ENCODE measurements around the gene GUCY2F.

The GUCY2F gene

GRCh38 chrX:109508915-109509314, 27.0 kb upstream of the GUCY2F start:
- Histone ChIP-seq H2AFZ (ENCODE audit: low read depth, low read length, severe bottlenecking) (no peak overlapping the region), H3K27me3 (ENCODE audit: low read length) (no peaks in the 10 kb centered on the region)
- no peak for TF ChIP-seq EZH2phosphoT487 (conservative IDR thresholded peaks at IDR 0.05; ENCODE audit: low read length)
- TF ChIP-seq CTCF (IDR thresholded peaks at IDR 0.05; ENCODE audit: insufficient read depth, low read length, poor library complexity, severe bottlenecking) = no peak

DNA sequence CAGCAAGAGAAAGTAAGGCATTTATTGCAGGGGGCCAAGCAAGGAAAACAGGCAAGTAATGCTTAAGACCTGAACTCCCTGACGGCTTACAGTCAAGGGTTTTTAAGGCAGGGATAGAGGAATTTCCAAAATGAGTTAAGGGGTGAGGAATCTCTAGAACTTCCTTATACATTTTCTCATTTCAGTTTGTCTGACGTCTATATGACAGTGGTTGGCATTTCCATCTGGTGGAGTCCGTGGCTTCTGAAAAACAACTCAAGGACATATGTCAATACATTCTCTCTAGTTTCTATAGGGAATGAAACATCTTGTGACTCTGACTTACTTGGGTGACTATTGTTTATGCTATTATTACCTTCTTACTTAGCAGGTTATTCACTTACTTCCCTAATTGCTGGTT, 19.3 kb upstream of the GUCY2F start:
- H3K9me3 ChIP-seq (ENCODE audit: insufficient read depth, low read length) = no peaks in the 10 kb centered on the region
- H3K79me2 ChIP-seq (ENCODE audit: insufficient read depth, low read length) = no peaks in the 10 kb centered on the region
- H4K20me1 ChIP-seq (ENCODE audit: low read depth, low read length) = no peaks in the 10 kb centered on the region
- H3K9ac ChIP-seq (ENCODE audit: low read length) = no peak overlapping the region
- H3K4me3 ChIP-seq (ENCODE audit: insufficient read depth, low read length, poor library complexity, severe bottlenecking) = no peak overlapping the region
- no peaks in the 10 kb centered on the region for H3K27me3 ChIP-seq (ENCODE audit: low read length)
- no peaks in the 10 kb centered on the region for H3K36me3 ChIP-seq (ENCODE audit: low read length)
- no peak overlapping the region for H2AFZ ChIP-seq (ENCODE audit: low read depth, low read length, severe bottlenecking)
- TF ChIP-seq CTCF (IDR thresholded peaks at IDR 0.05; ENCODE audit: insufficient read depth, low read length, poor library complexity, severe bottlenecking) = no peak
- no peak for TF ChIP-seq EZH2phosphoT487 (conservative IDR thresholded peaks at IDR 0.05; ENCODE audit: low read length)
- no peaks in the 10 kb centered on the region for H3K9me2 ChIP-seq (replicated peaks; ENCODE audit: insufficient read depth, low read length)
- H3K4me2 ChIP-seq (ENCODE audit: low read depth, low read length, poor library complexity, severe bottlenecking) = no peak overlapping the region
- H3F3A ChIP-seq (ENCODE audit: insufficient read depth) = no peaks in the 10 kb centered on the region
- no peak overlapping the region for H3K27ac ChIP-seq (ENCODE audit: low read depth, low read length)

More at GRCh38 chrX:109508915-109509314, 27.0 kb upstream of the GUCY2F start:
- no peaks in the 10 kb centered on the region for H3K9me3 ChIP-seq (ENCODE audit: insufficient read depth, low read length)
- H3K27ac ChIP-seq (ENCODE audit: low read depth, low read length) = no peak overlapping the region
- H4K20me1 ChIP-seq (ENCODE audit: low read depth, low read length) = no peaks in the 10 kb centered on the region
- H3K9ac ChIP-seq (ENCODE audit: low read length) = no peak overlapping the region
- no peaks in the 10 kb centered on the region for H3K9me2 ChIP-seq (replicated peaks; ENCODE audit: insufficient read depth, low read length)
- H3K4me3 ChIP-seq (ENCODE audit: insufficient read depth, low read length, poor library complexity, severe bottlenecking) = no peak overlapping the region
- no peaks in the 10 kb centered on the region for H3K36me3 ChIP-seq (ENCODE audit: low read length)
- H3K79me2 ChIP-seq (ENCODE audit: insufficient read depth, low read length) = no peaks in the 10 kb centered on the region
- no peaks in the 10 kb centered on the region for H3F3A ChIP-seq (ENCODE audit: insufficient read depth)
- no peak overlapping the region for H3K4me2 ChIP-seq (ENCODE audit: low read depth, low read length, poor library complexity, severe bottlenecking)

DNA sequence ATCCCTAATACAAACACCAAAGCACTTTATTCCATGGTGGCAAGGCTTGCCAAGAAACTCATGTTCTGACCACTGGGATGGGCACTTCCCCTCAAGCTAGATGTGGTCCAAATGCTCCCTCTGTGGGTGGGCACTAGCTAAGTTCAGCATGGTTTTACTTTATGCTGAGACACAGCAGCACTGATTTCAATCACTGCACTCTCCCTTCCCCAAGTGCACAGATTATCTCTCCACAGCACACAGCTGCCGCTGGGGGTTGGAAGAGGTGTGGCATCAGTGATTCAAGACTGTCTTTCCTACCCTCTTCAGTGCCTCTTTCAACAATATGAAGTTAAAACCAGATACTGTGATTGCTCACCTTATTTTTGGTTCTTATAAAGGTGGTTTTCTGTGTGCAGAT, 16.5 kb upstream of the GUCY2F start:
- TF ChIP-seq CTCF (IDR thresholded peaks at IDR 0.05; ENCODE audit: insufficient read depth, low read length, poor library complexity, severe bottlenecking) (no peak), EZH2phosphoT487 (conservative IDR thresholded peaks at IDR 0.05; ENCODE audit: low read length) (no peak)
- no peaks in the 10 kb centered on the region for H3K36me3 ChIP-seq (ENCODE audit: low read length)
- no peaks in the 10 kb centered on the region for H3K79me2 ChIP-seq (ENCODE audit: insufficient read depth, low read length)
- H3K9me2 ChIP-seq (replicated peaks; ENCODE audit: insufficient read depth, low read length) = no peaks in the 10 kb centered on the region
- no peaks in the 10 kb centered on the region for H4K20me1 ChIP-seq (ENCODE audit: low read depth, low read length)
- H3K4me2 ChIP-seq (ENCODE audit: low read depth, low read length, poor library complexity, severe bottlenecking) = no peak overlapping the region
- no peak overlapping the region for H2AFZ ChIP-seq (ENCODE audit: low read depth, low read length, severe bottlenecking)
- no peaks in the 10 kb centered on the region for H3F3A ChIP-seq (ENCODE audit: insufficient read depth)
- H3K9me3 ChIP-seq (ENCODE audit: insufficient read depth, low read length) = no peaks in the 10 kb centered on the region
- H3K27me3 ChIP-seq (ENCODE audit: low read length) = no peaks in the 10 kb centered on the region
- H3K9ac ChIP-seq (ENCODE audit: low read length) = no peak overlapping the region
- no peak overlapping the region for H3K27ac ChIP-seq (ENCODE audit: low read depth, low read length)
- H3K4me3 ChIP-seq (ENCODE audit: insufficient read depth, low read length, poor library complexity, severe bottlenecking) = no peak overlapping the region
